Endometrium (tissue), 2 donors: ENCODE results near the gene GGTLC1.
"Not testable (repeated sequence)": the region's sequence is repeated elsewhere in the genome, so short reads cannot be mapped to it uniquely, and the experiment has no call there.

Experiments used
- FAIRE-seq: peaks from 2 replicates; lab custom pipeline; 2012; peaks lifted over from hg19 to GRCh38; lab: Jason Lieb, UNC
- donor health status: control.
- donor health status: control.

The GGTLC1 gene

GRCh38 chr20:23994001-23994633 is 5.5 kb upstream of the GGTLC1 start:
- not testable (repeated sequence) for FAIRE-seq

- FAIRE-seq: not testable (repeated sequence)
These were observed 4.9 kb upstream of the GGTLC1 start for GRCh38 chr20:23993440-23993839.

DNA sequence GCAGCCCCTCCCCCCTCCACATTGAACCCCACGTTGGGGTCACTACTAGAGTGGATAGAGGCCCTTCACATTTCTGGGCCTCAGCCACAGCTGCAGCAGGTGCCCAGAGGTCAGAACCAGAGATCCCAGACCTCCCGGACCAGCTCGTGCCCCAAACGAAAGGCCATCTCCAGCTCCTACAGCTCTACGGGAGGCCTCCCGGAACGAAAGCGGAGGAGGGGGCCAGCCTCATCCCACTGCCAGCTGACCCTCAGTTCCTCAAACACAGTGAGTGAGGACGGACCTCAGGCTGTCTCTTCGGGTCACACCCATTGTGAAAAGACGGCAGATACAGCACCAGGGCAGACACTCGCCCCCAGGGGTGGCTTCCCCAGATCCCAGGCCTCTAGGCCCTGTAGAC is 1.7 kb upstream of the GGTLC1 start:
- FAIRE-seq: not testable (repeated sequence)

DNA sequence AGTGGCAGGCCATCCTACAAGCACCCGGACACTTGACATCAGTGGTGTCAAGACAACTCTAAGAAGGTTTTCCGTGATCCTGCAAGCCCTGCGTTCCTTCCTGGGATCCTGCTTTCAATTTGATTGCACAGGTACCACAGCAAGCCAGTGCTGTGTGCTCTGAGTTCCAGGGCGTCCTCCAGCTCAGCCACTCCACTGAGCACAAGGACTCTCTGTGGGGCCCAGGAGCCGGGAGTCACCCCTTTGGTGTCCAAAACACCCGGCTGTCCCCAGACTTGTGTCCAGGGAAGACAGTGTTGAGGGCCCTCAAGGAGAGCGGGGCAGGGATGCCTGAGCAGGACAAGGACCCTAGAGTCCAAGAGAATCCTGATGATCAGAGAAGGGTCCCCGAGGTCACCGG is 387 bp upstream of the GGTLC1 start:
- not testable (repeated sequence) for FAIRE-seq

DNA sequence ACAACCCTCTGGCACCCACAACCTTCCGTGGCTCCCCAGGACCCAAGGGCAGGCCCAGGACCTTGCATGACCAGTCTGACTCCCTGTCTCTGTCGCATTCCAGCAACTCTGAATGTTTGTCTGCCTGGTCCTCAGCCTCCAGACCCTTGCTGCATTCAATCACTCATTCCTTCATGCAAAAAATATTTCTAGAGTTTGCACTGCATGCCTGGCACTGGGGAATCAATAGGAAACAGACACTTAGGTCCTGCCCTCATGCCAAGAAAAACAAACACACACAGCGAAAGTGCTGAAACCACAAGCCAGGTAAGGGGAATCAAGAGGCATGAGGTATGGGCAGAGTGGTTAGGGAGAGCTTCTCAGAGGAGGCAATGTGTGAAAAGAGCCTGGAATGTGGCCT is 1.9 kb downstream of the GGTLC1 start:
- FAIRE-seq: not testable (repeated sequence)

- not testable (repeated sequence) for FAIRE-seq
These were observed 2.3 kb downstream of the GGTLC1 start for GRCh38 chr20:23986310-23986709.

DNA sequence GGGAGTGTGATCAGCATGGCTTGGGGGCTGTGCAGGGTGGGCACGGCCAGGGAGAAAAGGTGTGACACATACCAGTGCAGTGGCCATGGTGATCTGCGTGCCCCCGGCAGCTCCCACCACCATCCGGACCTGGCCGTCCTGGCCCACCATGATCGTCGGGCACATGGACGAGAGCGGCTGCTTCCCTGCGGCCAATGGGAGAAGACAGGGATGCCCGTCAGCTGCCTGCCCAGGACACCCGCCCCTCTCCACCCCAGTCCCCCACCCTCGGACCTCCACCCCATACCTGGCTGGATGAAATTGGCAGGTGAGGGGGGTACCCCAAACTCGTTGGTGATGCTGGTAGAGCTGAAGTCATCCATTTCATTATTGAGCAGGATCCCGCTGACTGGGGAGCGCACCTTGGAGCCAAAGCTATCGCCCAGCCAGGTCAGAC is 2.8 kb downstream of the GGTLC1 start:
- not testable (repeated sequence) for FAIRE-seq

- FAIRE-seq: not testable (repeated sequence)
These were observed 3.4 kb downstream of the GGTLC1 start for GRCh38 chr20:23985066-23985789.

DNA sequence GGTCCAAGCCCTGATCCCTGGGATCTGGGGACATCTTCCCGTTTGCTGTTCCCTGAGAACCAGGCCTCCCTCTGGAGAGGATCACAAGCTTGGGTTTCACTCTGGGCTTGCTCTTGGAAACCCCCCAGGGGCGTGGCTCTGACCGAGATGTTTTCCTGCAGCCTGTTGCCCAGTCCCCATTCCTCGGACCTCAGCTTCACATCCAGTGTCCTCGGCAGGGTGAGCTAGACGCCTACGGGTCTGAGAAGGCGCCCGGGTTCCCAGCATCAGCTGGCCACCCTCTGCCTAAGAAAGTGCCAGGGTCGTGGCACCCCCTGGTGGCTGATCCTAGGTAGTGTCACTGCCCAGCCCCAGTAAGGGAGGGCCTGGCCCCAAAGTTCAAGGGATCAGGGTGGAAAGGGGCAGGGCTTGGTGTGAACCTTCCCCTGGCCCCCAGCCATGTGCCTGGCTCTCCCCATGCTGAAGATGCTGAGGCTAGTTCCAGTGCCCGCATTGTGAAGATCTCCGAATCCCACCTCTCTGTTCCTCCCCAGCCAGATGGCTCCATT is 4.0 kb downstream of the GGTLC1 start:
- FAIRE-seq: not testable (repeated sequence)

- not testable (repeated sequence) for FAIRE-seq
These were observed 6.2 kb downstream of the GGTLC1 start for GRCh38 chr20:23982112-23983018.

DNA sequence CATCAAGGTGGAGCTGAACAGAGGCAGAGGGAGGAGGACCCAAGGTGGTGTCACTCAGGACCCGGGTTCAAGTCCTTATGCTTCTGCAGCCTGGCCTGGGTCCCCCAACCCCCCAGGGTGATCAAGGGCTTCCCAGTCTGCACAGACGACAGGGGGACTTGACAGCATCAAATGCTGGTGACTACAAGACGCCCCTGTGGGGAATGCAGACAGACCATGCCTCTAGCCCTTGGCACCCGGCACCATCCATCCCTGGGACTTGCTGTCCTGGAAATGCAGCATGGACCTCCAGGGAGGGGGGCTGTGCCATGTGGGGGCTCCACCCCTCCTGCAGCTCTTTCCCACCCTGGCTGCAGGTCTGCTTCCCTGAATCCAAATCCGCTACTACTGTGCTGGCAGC is 7.1 kb downstream of the GGTLC1 start:
- not testable (repeated sequence) for FAIRE-seq

- not testable (repeated sequence) for FAIRE-seq
These were observed 7.6 kb downstream of the GGTLC1 start for GRCh38 chr20:23981014-23981413.

DNA sequence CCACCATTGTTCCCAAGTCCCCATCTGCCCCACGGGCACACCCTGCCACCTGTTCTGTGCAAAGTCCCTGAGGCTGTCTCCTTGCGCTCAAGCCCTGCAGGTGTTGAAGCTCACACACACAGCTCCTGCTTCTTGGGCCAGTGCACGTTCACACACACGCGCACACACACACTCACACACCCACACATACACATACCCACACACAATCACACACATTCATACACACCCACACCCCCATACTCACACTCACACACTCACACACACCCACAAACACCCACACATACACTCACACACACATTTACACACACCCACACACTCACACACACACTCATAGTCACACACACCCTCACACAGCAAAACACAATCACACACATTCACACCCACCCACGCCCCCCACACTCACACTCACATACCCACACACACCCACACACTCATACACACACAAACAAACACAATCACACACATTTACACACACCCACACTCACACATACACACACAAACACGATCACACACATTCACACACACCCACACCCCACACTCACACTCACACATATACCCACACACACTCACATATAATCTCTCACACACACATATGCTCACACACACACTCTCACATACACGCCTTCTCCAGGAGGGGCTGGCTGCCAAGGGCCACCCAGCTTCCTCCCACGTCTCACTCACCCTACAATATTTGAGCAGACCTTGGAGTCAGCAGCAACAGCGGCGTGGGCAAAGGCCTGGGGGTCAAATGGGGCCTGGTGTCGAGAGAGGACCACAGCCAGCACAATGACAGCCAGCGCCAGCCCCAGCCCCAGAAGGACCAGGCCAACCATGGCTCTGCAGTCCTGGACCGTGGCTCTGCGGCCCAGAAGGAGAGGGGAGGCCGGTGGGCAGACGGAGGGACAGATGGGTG is 8.4 kb downstream of the GGTLC1 start:
- FAIRE-seq: not testable (repeated sequence)

- FAIRE-seq: not testable (repeated sequence)
These were observed 9.2 kb downstream of the GGTLC1 start for GRCh38 chr20:23979380-23979779.

- FAIRE-seq: not testable (repeated sequence)
These were observed 10.1 kb downstream of the GGTLC1 start for GRCh38 chr20:23978457-23978856.

- no peak for FAIRE-seq
These were observed 13.6 kb downstream of the GGTLC1 start for GRCh38 chr20:23974966-23975365.

DNA sequence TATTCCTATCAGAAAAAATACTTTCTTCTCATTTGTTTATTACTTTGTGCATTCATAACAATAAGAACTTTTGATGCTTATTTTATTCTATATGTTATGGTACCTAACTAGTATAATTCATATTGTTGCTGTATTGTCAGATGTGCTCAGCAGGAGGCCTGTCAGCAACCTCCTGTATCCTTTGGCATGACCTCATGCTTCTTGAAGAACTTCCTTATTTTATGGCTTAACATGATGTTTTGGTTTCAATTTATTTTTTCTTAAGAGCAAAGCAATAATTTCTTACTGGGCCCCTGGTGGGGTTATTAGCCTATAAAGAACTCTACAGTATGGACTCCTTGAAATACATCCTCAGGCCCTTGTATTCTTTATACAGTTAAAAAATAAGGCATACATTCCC is 17.3 kb downstream of the GGTLC1 start:
- FAIRE-seq: no peak

DNA sequence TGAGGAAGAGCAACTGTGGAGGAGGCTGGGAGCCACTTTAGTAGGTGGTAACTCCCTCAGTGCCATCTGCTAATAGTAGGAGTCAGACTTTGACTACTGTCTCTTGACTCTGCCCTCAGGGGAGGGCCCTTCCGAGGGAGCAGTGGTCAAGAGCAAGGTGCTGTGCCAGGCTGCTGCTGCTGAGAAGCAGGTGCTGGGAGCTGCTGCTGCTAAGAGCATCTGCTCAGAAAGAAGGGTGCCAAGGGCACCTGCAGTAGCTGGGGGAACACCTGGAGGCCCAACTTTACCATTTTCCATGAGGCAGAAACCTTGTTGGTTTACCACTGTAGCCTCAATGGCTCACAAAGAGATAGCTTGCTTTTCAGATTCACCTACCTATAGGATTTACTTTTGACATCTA is 18.5 kb downstream of the GGTLC1 start:
- FAIRE-seq: no peak

- no peak for FAIRE-seq
These were observed 21.0 kb downstream of the GGTLC1 start for GRCh38 chr20:23967616-23967979.

- FAIRE-seq: no peak
These were observed 21.5 kb downstream of the GGTLC1 start for GRCh38 chr20:23966927-23967615.

- FAIRE-seq: no peak
These were observed 22.3 kb downstream of the GGTLC1 start for GRCh38 chr20:23966298-23966697.
